Testis (tissue), 3 donors: ENCODE results near the gene LBH. TPM values are rescaled to one million over a fixed set of nuclear protein-coding genes. Genes with fewer than 3 reads are reported as not detected.

ENCODE experiments used
- DNase-seq: peaks from one replicate; pipeline ENCODE4 v3.0.0-alpha.2; 2019
- H3K27ac ChIP-seq, 2 donors: fragments of 200-600 bp; sonication (generic); one replicate each; pipeline ENCODE4 v1.5.1; 2019
- H3K27me3 ChIP-seq: fragments of 200-600 bp; sonication (generic); one replicate; pipeline ENCODE4 v1.5.1; 2019
- H3K36me3 ChIP-seq: fragments of 200-600 bp; sonication (generic); one replicate; pipeline ENCODE4 v1.5.1; 2017; ENCODE audit warnings: low read depth; ENCODE audit errors: missing control alignments
- H3K4me1 ChIP-seq: fragments of 200-600 bp; sonication (generic); one replicate; pipeline ENCODE4 v1.5.1; 2019
- H3K4me3 ChIP-seq, 2 donors: fragments of 200-600 bp; sonication (generic); one replicate each; pipeline ENCODE4 v1.5.1; 2017 to 2019
- H3K9me3 ChIP-seq: fragments of 200-600 bp; sonication (generic); one replicate; pipeline ENCODE4 v1.5.1; 2017
- CTCF ChIP-seq, 3 experiments: fragments of 450-650 bp in 2 of 3; fragments of 200-600 bp in 1 of 3; sonication (generic) in 1 of 3; IDR thresholded peaks; one replicate each; pipeline ENCODE4 v1.5.1; 2016 to 2019; ENCODE audit warnings: antibody characterized with exemption in 3 of 3, mild to moderate bottlenecking in 2 of 3, moderate library complexity in 1 of 3
- POLR2A ChIP-seq: fragments of 450-650 bp; IDR thresholded peaks from one replicate; pipeline ENCODE4 v1.6.1; 2017; ENCODE audit warnings: antibody characterized with exemption, mild to moderate bottlenecking, moderate library complexity
- WGBS, 2 donors: methylation state at CpG; one replicate each; pipeline ENCODE4 v1.1.5; 2018; 5-methylcytosine and 5-hydroxymethylcytosine counted together
- intact Hi-C: fragments of 100-400 bp; cut with DNase I; formaldehyde crosslinking; loops from one replicate; pipeline ENCODE4 v1.15.1; 2023; ENCODE audit warnings: low total_unique reads
- polyA plus RNA-seq: library from polyadenylated mRNA; stranded (reverse); fragments of 350-450 nt; fragmentation: Illumina TruSeq; extraction: RNeasy Lipid Tissue Mini Kit (QIAGEN cat#74804); gene quantifications from one replicate; pipeline ENCODE4 v1.2.3, GENCODE V29; 2014; ENCODE audit warnings: low read depth, low replicate concordance; ENCODE audit not compliant: insufficient read depth
- total RNA-seq, 2 donors: library from RNA; depleted of rRNA; stranded (reverse); fragments of >200 nt; gene quantifications; one replicate each; pipeline ENCODE4 v1.2.3, GENCODE V29; 2016

LBH gene
- total and polyA plus RNA-seq, 3 donors from 2014 or later = 23.9 to 32.1 (median 25.7) TPM

GRCh38 chr2:30194421-30194820 lies 36.9 kb upstream of the LBH start:
- no peak overlapping the region for H3K27ac ChIP-seq
- DNase-seq = no peak
- H3K4me3 ChIP-seq = no peak overlapping the region
- WGBS, 2 donors = 79 to 93% methylated on average over 4 to 7 of the region's 7 CpGs
- no peaks in the 10 kb centered on the region for H3K36me3 ChIP-seq
- TF ChIP-seq CTCF (IDR thresholded peaks at IDR 0.05) (no peak), POLR2A (no peak)
- H3K27me3 ChIP-seq = no peaks in the 10 kb centered on the region
- H3K9me3 ChIP-seq = no peaks in the 10 kb centered on the region
- intact Hi-C loops = no loop called here
- no peaks in the 10 kb centered on the region for H3K4me1 ChIP-seq

GRCh38 chr2:30195016-30195415 lies 36.3 kb upstream of the LBH start:
- intact Hi-C loops = no loop called here
- DNase-seq = no peak
- no peak overlapping the region for H3K27ac ChIP-seq
- WGBS, 2 donors = 67 to 74% methylated on average over 1 to 4 of the region's 4 CpGs
- no peaks in the 10 kb centered on the region for H3K9me3 ChIP-seq
- TF ChIP-seq POLR2A (no peak), CTCF (IDR thresholded peaks at IDR 0.05) (no peak)
- no peaks in the 10 kb centered on the region for H3K4me1 ChIP-seq
- no peaks in the 10 kb centered on the region for H3K27me3 ChIP-seq
- no peaks in the 10 kb centered on the region for H3K36me3 ChIP-seq
- no peak overlapping the region for H3K4me3 ChIP-seq

GRCh38 chr2:30197570-30198192 lies 33.7 kb upstream of the LBH start:
- H3K4me3 ChIP-seq = no peak overlapping the region
- no peaks in the 10 kb centered on the region for H3K36me3 ChIP-seq
- 77 to 87% methylated on average over 3 to 6 of the region's 6 CpGs for WGBS, 2 donors
- no peak for DNase-seq
- no peaks in the 10 kb centered on the region for H3K9me3 ChIP-seq
- H3K4me1 ChIP-seq = no peaks in the 10 kb centered on the region
- H3K27ac ChIP-seq = no peak overlapping the region
- H3K27me3 ChIP-seq = no peaks in the 10 kb centered on the region
- intact Hi-C loops = no loop called here
- no peak for TF ChIP-seq CTCF (IDR thresholded peaks at IDR 0.05)
- no peak for TF ChIP-seq POLR2A

- no peaks in the 10 kb centered on the region for H3K36me3 ChIP-seq
- no peak overlapping the region for H3K27ac ChIP-seq
- no peaks in the 10 kb centered on the region for H3K27me3 ChIP-seq
- DNase-seq = peak; percentile 72
- TF ChIP-seq CTCF (IDR thresholded peaks at IDR 0.05) (no peak), POLR2A (no peak)
- 25 to 38% methylated on average over 1 of the region's 1 CpG for WGBS, 2 donors
- intact Hi-C loops = loop anchor here (10.0 kb wide), 1 partner anchor 503 kb away; no protein-coding TSS in a partner anchor
- no peak overlapping the region for H3K4me3 ChIP-seq
- no peaks in the 10 kb centered on the region for H3K9me3 ChIP-seq
- H3K4me1 ChIP-seq = no peaks in the 10 kb centered on the region
Observed at GRCh38 chr2:30201990-30202389, 29.3 kb upstream of the LBH start.

- TF ChIP-seq POLR2A (no peak), CTCF (IDR thresholded peaks at IDR 0.05) (no peak)
- Histone ChIP-seq H3K36me3 (no peaks in the 10 kb centered on the region), H3K4me1 (no peaks in the 10 kb centered on the region), H3K9me3 (no peaks in the 10 kb centered on the region), H3K4me3 (no peak overlapping the region), H3K27ac (no peak overlapping the region), H3K27me3 (no peaks in the 10 kb centered on the region)
- WGBS, 2 donors = 67 to 73% methylated on average over 7 of the region's 7 CpGs
- no peak for DNase-seq
- intact Hi-C loops = loop anchor here (10.0 kb wide), 1 partner anchor 502 kb away; no protein-coding TSS in a partner anchor
Observed at GRCh38 chr2:30203156-30203555, 28.2 kb upstream of the LBH start.
